NCI-H2196 (cell line): ENCODE results near the gene CARS1.

ENCODE experiments used
- DNase-seq: peaks from one replicate; lab custom pipeline; 2025; ENCODE audit not compliant: unreplicated experiment; lab: John Stamatoyannopoulos, UW

Gene CARS1

DNA sequence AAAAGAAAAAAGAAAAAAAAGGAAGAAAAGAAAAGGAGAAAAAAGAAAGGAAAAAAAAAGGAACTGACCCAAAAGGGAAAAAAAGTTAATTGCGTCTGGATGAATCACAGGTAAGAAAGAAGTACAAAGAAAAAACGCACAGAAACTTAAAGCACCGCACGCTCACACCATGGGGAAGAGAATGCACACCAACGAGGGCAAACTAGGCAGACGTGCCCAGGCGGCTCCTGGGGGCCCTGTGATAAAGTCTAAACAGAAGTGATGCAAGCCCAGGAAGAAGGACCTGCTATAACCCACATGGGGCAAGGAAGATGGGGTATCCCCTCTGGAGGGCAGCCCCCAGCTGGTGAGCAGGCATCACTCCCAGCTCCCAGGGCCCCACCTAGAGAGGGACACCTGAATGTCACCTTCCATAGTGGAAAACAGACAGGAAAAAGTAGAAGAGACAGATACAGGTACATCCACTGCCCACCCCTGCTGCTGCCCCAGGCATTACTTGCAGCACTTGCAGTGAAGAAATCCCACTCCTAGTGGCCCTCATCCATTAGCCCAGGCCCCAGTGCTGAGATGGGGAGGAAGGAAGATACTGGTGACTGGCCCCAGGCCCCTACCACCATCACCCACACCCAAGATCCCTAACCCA, 94.0 kb downstream of the CARS1 start:
- DNase-seq = no peak

DNA sequence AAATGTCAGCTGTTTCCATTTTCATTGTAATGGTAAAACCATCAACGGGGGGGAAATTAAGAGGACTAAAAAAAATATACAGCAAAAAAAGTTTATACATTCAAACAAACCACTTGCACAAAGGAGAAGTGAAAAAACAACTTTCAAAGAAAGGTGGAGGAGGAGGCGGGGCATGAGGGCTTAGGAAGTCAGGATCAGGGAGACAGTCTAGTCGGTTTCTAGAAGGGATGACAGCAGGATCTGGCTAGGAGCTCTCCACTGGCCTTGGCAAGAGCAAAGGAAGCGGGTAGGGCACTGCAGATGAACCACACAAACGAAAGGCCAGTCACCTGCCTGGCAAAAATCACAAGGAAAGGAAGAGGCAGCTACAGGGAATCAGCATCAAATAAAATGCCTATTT, 96.1 kb downstream of the CARS1 start:
- DNase-seq = no peak

DNA sequence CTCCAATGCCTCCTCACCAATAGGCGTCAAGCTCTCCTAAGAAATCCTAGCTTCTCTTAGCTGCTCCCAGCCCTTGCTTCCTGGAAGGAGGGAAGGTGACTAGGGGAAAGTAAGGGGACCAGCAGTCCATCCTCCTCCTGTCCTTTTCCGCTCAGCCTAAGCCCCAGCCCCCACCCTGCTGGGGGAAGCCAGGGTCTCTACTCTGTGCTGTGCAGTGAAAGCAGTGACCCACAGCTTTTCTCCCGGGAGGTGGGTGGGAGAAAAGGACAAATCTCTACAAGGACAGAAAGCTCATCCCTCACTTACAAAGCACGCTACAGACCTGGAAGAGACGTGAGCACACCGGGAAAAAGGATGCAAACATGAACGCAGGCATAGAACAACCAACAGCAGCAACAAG, 97.1 kb downstream of the CARS1 start:
- no peak for DNase-seq

DNA sequence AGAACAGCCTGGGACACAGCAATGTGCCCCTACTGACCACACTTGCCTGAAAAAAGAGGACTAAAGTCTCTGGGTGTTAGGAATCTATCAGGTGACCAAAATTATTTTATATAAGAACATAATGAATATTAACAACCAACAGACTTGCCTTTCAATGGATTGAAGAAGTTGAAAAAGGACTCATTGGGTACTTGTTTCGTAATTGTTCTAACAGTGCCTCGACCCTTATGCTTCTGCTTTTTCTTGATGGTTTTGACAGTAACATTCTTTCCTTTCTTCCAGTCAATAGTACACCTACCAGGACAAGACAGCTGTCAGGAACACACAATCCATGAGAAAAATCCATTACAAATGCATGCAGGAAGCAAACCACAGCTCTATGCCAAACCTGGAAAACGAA, 99.0 kb downstream of the CARS1 start:
- no peak for DNase-seq

DNA sequence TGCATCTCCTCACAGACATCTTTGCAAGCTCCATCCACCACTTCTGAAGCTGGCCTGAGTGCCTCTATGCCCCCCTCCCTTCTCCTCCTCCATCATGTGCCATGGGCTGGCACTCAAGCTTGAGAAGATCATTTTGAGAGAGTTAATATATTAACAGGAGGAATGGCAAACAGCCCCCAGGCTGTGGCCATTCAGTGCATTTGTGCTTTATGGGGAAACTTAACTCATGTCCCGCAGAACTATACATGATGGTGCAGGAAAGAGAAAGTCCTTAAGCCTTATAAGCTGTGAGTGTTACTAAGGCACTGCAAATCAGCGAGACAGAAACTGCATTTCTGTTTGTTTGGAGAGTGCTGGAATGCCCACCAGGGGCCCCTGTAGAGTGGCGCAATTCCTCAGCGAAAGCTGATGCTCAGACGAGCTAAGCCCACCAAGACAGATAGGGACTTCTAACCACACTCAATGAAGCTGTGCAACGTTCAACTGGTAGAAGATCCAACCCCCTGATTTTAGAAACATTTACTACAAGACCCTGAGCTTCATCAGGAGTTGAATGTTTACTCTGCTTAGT, 101.2 kb downstream of the CARS1 start:
- DNase-seq = no peak

DNA sequence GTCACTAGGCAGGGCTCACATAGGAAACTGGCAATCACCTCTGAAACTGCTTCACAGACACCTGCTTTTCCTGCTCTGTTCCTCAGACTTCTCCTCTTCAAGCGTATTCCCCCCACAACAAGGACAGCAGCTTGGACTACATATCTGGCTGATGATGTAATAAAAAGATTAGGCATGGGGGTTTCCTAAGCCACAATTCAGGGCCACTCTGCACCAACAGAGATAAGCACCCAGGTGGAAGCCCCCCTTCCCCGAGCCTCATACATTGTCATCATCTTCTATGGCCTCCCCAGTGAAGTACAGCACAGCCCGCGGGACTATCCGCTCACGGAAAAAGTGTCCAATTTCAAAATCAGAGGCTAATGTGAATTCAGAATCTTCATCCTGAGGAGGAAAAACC, 103.0 kb downstream of the CARS1 start:
- DNase-seq = no peak

DNA sequence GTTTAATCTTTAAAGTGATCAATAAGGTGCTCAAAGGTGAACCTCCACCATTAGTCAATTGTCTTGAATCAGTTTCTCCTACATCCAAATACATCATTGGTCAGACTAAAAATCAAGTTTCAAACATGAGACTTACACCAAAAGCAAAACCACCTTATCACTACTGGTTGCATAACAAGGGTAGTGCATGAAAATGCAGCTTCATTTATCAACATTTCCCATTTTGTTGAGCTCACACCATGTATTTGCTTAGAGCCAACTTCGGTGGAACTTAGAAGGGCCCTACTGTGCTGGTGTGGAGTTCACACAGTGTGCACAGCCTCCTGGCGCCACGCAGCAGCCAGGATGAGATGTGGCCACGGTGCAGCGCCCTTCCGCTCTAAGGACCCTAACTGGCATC, 104.9 kb downstream of the CARS1 start:
- no peak for DNase-seq

DNA sequence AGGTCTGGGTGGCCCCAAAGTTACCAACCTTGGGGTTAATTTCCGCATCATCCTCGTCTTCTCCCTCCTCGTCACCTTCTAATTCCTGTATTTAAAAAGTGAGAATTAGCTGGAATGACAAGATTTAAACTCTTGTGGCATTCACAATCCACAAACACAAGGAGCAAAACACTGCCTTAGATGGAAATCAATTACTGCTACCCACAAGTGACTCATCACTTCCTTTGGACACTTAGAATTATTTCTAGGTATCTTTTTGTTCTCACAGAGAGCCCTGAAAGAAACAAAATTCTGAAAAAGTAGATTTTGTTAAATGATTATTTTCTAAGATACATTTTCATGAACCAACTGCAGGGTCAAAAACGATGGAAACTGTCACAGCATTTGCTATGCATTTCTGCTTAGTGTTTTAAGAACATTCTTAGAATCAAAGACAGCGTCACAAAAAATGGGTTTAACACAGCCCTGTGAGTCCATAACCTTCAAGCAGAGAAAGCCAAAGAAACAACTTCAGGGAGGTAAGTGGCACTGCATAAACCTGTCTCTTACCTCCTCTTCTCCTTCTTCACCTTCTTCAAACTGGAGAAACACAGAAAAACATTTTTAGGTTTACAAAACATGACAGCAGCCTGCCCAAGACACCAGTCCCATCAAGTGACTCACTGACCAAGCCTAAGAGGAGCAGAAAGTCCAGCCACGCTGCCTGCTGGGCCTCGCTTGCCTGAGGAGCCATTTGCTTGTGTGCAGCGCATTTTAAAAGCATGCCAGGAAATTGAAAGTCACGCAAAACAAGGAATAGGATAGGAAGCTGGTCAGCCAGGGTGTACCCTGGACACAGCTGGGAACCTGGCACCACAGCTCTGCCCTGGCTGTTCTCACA, 105.8 kb downstream of the CARS1 start:
- DNase-seq = no peak
